ENCODE measurements around the gene CNDP2. TPM values are rescaled to one million over a fixed set of nuclear protein-coding genes. Genes with fewer than 3 reads are reported as not detected.
"Not testable (repeated sequence)": the region's sequence is repeated elsewhere in the genome, so short reads cannot be mapped to it uniquely, and the experiment has no call there.

The CNDP2 gene
- total RNA-seq, 1 donor from 2014 or later: 50.3 TPM

DNA sequence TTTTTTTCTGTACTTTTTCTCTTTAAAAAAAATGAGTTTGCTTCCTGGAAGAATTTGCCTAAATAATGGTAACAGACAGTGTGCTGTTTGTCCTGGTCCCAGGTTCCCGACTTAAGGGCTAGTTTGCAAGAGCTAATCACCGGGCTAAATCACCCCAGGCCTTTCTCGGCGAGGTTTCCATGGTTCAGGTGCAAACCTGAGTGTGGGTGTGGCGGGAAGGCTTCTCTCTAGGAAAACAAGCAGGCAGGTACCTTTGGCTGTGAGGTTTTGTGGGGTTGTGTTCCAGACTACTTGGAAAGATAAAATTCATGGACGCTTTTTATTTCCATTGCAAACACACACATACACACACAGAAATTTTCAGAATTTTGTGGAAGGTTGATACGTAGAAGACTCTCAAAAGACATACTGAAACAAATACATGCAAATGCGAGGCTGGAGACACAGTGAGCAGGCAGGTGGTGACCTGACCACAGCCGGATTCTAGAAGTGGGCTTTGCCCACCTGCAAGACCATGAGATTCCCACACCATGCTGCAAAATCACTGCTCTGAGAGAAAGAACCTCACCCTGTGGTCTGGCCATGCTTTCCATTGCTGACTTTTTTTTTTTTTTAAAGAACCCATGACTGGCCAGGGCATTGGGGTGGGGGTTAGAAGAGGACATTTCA lies 39.0 kb downstream of the CNDP2 start:
- no peak for DNase-seq (ENCODE audit: low read depth in 2 of 2)

DNA sequence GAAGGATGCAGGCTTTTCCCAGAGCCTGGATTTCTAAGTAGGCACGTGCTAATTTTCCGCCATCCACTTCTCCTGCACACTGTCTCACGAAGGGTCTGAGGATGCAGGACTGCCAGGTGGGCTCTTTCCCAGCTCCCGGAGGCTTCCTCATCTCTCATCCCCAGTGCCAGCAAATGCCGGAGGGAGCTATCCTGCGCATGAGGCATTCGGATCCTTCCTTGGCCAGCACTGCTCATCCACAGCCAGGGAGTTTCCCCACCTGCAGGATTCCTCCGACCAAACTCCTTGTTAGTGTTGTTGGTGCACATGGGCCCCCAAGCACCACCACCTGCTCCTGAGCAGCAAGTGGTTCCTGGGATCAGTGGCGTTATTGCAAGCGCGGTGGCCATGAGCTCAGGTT lies 43.1 kb downstream of the CNDP2 start:
- no peak for DNase-seq (ENCODE audit: low read depth in 2 of 2)

DNA sequence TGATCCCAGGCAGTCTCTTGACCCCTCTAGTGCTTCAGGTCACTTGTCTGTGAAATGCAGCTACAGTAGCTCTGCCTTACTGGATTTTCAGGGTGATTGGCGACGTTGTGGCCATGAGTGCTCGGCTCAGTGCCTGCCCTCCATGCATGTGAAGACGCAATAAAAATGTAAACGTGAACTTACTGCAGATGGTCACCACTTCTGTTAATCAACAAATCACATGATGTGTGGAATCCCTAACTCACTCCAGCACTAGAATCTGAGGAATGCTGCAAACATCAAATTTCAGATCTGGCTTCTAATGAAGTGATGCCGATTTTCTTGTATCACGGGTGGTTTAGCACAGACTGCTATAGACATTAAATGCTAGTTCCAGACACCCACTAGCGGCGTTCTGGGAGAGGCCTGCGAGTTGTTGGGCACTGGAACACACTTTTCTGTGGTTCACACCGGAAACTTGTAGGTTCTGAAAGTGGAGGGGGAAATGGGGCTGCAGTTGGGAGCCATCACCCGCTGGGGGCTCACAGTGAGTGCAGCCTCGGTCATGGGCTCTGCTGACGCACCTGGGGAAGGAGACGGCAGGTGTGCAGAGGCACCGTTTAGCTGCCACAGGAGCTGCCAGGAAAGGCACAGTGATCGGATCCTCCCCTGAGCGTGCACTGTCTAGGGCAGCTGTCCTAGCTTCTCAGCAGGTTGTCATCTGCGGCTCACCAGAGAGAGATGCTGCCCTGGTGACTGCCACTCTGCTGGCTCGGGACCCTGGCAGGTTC lies 44.7 kb downstream of the CNDP2 start:
- DNase-seq (ENCODE audit: low read depth in 2 of 2): no peak

DNA sequence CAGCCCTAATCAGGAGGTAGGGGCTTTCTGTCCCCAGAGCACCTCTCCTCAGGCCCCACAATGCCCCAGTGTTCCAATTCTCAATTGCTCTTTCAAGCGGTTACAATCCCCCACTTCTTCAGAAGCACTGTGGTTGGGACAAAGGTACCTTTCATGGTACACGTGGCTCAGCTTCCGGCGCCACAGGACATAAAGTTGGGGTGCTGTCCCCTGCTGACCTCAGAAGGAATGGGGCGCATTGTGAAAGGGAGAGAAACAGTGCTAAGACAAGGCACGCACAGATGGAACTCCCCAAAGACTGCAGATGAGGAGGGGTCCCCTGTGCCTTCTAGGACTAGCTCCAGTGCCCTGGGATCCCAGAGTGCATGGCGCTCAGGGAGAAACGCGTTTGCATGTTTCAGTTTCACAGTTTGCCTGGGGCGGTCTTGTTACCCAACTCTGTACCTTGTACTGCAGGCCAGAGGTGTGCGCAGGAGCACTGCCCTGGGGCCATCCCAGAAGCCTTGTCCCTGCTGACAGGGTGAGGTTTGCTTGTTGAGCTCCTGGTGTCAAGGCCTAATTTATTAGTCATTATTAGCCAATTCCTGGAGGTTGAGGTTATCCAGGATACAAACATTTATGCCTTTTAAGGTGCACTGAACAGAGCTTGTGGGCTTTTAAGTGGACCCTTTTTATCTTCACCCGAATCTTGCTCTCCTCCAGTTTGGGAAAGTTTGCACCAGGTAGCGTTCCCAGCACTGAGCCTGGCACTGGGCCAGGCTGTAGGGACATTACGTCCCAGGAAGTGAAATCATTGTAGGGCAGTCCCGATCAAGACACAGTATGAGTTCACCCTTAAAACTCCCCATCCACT lies 45.8 kb downstream of the CNDP2 start:
- no peak for DNase-seq (ENCODE audit: low read depth in 2 of 2)

DNA sequence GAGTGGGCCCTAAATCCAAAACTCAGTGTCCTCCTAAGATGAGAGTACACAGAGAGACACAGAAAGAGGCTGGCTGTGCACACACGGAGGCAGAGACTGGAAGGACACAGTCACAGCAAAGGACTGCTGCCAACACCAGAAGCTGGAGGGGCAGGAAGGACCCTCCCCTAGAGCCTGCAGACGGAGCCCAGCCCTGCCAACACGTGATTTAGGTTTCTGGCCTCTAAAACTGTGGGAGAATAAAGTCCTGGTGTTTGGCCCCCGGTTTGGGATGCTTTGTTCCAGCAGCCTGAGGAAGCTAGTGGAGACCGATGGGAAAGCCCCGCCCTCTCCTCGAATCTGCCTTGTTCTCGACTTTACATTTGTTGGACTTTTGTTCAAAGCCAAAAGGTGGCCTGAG lies 48.7 kb downstream of the CNDP2 start:
- DNase-seq (ENCODE audit: low read depth in 2 of 2): no peak

DNA sequence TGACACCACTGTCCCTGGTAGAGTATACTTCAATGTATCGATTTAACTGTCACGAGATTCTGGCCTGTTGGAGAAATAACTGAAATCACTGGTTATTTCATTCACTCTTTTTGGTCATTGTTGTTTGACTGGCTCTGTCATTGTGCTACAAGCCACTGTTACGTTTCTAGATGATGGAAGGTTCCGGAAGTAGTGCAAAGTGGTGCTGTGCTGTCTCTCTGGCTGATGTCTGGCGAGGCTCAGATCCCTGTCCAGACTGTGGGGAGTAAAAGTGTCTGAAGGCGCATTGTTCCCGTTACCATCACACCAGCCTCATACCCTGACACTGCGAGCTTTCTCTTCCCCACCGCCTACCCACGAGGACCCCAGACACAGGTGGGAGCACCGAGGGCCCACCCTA lies 49.8 kb downstream of the CNDP2 start:
- no peak for DNase-seq (ENCODE audit: low read depth in 2 of 2)

DNA sequence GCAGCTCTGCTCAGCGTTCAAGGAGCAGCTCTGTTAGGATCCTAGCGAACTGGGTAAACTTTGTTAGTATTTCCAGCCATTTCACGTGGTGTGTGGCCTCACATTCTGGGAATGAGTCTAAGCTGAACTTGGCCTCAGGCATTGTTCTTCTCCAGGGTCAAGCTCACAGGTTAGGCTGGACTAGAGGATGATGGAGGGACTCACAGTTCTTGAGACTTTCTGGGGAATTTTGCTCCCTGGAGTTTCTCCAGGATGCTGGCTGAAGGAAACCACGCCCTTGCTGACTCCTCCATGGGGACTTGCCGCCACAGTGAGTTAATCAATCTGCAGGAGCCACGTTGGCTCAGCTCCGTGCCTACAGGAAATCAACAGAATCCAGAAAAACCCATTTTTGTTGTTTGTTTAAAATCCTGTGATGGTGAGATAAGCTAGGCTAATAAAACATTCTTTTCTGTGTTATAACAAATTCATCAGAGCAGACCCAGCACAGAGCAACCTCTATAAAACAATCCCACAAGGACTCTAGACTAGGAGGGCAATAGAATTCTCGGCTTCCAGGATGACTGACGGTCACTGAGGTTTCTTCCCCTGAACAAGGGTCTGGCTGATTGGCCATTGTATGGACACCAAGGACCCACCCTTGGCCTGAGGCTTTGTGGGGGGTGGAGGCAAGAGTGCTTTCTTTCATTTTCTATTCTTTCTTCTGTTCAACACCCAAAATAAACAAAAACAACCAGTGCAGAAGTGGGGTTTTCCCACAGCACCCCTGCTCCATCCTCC lies 50.8 kb downstream of the CNDP2 start:
- peak in 1 of 2 donors; percentile 67 for DNase-seq (ENCODE audit: low read depth in 2 of 2)

DNA sequence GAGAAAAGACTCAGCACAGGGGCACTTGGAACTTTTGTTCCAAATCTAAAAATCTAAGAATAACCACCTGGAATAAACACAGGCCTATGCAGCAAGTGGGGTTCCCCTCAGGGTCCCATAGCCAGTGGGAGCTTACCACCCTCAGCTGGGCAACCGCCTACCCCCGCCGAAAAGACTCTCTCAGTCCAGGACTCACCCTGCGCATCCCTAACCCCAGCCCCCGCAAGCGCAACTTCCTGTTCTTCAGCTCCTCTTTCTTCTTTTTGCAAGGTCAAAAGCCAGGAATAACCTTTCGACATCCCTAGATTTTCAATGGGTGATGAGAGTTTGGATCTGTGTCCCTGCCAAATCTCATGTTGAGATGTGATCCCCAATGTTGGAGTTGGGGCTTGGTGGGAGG lies 51.7 kb downstream of the CNDP2 start:
- DNase-seq (ENCODE audit: low read depth in 2 of 2): no peak

DNA sequence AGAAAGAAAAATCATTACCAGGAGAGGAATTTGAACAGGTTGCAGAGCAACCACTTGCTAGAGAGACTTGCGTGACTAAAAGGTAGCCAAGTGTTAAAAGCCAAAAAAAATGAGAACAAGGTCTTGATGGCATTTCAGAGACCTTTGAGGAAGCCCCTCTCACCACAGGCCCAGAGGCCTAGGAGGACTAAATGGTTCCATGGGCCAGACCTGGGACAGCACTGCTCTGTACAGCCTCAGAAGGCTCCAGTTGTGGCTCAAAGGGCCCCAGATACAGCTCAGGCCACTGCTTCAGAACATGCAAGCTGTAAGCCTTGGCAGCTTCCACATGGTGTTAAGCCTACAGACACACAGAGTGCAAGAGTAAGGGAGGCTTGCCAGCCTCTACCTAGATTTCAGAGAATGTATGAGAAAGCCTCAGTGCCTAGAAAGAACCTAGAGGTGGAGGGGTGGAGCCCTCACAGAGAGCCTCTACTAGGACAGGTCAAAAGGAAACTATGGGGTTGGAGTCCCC lies 53.5 kb downstream of the CNDP2 start:
- no peak for DNase-seq (ENCODE audit: low read depth in 2 of 2)

DNA sequence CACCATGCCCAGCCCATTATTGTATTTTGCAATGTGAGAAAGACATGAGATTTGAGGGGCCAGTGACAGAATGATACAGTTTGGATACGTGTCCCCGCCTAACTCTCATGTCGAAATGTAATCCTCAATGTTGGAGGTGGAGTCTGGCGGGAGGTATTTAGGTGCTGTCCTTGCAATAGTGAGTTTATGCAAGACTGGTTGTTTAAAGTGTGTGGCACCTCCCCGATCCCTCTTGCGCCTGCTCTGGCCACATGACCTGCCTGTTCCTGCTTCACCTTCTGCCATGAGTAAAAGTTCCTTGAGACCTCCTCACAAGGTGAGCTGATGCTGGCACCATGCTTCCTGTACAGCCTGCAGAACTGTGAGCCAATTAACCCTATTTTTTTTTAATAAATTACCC lies 54.7 kb downstream of the CNDP2 start:
- no peak for DNase-seq (ENCODE audit: low read depth in 2 of 2)

DNA sequence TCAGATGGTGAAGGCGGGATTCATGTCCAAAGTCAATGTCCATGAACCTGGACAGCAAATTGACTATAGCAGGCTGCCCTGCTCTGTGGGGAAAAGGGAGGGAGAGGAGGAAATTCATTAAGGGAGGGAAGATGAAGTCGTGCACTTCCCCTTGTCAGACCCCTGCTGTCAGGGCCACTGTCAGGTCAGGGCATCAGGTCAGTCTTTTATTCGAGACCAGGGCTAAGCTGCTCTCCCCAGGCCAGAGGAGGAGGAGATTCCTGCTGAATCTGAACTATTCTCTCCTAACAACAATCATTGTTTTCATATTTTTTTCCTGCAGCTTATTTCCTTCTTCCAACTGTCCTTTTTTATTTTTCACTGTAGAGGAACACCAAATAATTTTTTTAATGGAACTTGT lies 55.3 kb downstream of the CNDP2 start:
- DNase-seq (ENCODE audit: low read depth in 2 of 2): no peak

DNA sequence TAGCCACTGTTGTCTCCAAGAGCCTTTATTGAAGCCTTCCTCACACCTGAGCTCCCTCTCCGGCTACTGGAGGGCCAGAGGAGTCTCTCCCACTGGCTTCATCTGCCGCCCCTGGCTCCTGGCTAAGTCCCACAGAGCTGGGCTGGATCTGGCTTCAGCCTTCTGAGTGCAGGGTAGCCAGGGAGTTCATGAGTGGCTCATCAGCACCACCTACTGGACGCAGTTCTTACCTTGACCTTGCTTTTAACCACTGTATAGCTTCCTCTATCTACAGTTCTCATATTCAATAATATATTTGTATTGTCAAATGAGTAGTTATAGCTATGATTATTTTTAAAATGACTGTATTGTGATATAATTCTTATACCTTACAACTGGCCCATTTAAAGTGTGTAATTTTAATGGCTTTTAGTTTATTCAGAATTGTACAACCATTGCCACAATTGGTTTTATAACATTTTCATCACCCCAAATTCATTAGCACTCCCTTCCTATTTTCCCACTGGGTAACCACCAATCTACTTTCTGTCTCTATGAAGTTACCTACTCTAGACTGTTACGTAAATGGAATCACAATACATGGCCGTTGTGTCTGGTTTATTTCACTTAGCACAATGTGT lies 55.9 kb downstream of the CNDP2 start:
- peak; percentile 68 to 83 for DNase-seq (ENCODE audit: low read depth in 2 of 2)

DNA sequence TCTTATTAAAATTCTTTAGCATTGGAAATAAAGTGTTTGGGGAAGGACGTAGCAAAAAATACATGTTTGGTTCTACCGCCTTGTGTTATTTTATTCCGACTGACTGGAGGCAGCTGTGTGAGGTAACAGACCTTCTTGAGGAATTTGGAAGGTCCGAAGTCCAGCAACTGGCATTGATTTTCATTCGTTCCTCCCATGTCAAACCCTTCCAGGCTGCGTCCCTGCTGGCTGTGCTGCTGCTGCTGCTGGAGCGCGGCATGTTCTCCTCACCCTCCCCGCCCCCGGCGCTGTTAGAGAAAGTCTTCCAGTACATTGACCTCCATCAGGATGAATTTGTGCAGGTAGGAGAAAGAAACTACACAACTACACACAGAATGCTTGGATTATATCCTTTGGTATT lies 60.0 kb downstream of the CNDP2 start:
- no peak for DNase-seq (ENCODE audit: low read depth in 2 of 2)

DNA sequence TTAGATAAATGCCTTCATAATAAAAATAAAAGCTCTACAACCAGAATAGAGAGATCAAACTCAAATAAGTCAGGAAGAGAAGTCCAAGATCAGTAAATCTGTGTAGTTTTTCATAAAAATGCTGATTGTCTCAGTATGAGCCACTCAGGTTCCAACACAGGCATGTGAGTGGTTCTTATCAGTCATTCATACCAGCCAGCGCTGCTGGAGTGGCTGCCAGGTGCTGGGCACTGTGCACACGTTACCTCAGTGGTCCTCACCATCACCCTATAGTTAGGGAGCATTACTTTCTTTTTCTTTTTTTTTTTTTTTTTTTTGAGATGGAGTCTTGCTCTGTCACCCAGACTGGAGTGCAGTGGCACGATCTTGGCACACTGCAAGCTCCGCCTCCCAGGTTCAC lies 61.9 kb downstream of the CNDP2 start:
- no peak for DNase-seq (ENCODE audit: low read depth in 2 of 2)

DNA sequence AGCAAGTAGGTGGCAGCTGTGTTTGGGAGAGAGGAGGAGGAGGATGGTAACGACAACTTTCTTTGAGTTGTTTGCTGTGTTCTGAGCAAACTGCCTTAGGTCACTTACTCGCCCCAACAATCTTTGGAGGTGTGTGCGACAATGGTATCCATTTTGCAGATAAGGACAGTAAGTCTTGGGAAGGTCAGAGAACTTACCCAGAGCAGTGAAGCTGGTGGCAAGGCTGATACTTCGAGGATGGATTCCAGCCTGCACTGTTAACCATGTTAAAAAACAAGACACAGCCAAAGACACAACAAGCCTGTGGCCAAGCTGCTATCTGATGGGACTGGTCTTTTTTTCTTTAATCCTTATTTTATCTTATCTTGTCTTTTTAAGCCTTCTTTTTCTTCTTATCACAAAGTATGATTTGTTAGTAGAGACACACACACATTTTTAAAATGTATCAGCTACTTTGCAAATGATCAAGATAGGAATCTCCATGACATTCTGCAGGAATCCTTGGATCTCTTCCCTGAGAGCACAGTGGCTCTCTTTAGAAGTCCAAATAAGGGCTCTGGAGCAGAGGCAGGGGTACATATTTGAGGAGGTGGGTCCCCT lies 66.1 kb downstream of the CNDP2 start:
- DNase-seq (ENCODE audit: low read depth in 2 of 2): no peak

DNA sequence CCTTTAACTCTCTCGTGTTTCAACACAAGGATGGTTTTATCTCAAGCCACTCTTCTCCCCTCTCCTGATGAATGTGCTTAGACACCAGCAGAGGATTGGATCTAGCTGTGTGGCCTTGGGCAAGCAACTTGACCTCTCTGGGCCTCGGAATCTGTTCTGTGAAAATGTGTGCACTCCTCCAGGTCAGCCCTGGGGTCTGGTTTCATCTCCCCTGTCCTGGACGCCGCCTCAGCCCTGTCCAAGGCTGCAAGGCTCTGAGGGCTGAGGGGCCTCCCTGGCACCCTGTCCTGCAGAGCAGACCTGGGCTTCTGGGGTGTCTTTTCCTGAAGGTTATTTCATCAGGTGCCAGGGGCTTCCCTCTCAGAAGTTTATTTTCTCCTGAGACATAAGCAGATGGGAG lies 66.6 kb downstream of the CNDP2 start:
- no peak for DNase-seq (ENCODE audit: low read depth in 2 of 2)

DNA sequence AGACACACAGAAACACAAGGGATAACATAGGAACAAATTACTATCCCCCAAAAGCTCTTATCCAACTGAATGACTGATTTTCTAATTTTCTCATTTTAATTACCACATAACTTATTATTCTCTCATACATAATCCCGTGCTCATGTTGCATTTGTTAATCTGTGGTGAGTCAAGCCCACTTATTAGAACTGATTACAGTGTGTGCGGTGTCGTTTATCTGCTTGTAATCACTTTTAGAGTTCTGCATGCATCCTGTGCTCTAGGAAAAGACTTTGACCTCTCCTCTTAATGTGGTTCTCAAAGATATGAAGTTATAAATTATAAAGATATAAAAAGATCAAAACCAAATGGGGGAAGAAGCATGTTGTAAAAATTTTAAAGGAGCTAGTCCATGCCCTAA lies 67.8 kb downstream of the CNDP2 start:
- DNase-seq (ENCODE audit: low read depth in 2 of 2): no peak

DNA sequence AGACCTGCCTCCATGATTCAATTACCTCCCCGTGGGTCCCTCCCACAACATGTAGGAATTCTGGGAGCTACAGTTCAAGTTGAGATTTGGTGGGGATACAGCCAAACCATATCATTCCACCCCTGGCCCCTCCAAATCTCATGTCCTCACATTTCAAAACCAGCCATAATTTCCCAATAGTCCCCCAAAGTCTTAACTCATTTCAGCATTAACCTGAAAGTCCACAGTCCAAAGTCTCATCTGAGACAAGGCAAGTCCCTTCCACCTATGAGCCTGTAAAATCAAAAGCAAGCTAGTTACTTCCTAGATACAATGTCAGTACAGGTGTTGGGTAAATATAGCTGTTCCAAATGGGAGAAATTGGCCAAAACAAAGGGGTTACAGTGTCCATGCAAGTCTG lies 69.0 kb downstream of the CNDP2 start:
- not testable (repeated sequence) for DNase-seq (ENCODE audit: low read depth in 2 of 2)

DNA sequence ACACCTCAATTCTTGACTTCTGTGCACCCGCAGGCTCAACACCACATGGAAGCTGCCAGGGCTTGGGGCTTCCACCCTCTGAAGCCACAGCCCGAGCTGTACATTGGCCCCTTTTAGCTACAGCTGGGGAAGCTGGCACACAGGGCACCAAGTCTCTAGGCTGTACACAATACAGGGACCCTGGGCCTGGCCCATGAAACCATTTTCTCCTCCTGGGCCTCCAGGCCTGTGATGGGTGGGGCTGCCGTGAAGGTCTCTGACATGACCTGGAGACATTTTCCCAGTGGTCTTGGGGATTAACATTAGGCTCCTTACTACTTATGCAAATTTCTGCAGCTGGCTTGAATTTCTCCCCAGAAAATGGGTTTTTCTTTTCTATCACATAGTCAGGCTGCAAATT lies 69.8 kb downstream of the CNDP2 start:
- DNase-seq (ENCODE audit: low read depth in 2 of 2): not testable (repeated sequence)

DNA sequence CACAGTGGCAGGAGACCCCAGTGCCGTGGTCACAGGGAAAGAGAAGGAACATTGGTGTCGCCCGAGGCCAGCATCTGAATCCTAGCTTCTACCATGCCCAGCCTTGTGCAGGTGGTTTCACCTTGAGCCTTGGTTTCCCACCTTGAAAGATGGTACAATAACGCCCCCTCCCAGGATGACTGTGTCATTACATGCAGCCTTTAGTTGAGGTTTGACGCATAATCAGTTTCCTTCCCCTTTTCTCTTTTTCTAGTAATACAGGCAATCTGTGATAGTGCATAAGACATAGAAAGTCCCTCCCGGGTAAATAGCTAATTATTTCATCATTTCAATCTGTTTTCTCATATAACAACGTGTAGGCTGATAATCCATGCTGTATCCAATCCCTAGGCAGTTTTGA lies 71.7 kb downstream of the CNDP2 start:
- no peak for DNase-seq (ENCODE audit: low read depth in 2 of 2)

DNA sequence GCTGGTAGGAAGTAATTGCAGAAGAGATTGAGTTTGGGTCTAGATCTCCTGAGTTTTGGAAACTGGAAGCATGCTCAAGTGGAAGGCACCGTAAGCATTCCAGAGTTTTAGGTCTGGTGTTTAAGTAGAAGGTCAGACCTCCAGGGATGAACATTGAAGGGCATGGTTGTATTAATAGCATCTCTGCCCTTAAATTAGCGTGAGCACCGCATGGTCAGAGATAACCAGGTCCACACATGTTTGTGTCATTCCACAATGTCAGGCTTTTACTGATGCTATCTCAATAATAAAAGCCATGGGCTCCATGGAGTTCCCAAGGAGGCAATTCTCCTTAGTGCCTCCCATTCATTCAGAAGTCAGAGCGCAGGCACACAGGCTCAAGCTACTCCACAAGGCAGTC lies 73.2 kb downstream of the CNDP2 start:
- DNase-seq (ENCODE audit: low read depth in 2 of 2): no peak

Measured in dermis microvascular lymphatic vessel endothelial cell (primary cell).